HepG2 (cell line): ENCODE measurements around the gene COA1. TPM values are rescaled to one million over a fixed set of nuclear protein-coding genes. Genes with fewer than 3 reads are reported as not detected.

Experiments used
- ATF7 ChIP-seq, 2 experiments: fragments of 450-650 bp in 1 of 2; sonication (generic) in 1 of 2; formaldehyde crosslinking in 1 of 2; IDR thresholded peaks; 2 replicates each; pipeline versions ENCODE4 v1.4.0 to v1.6.1; 2016 to 2020; ENCODE audit warnings: antibody characterized with exemption in 1 of 2, mild to moderate bottlenecking in 1 of 2, missing genetic modification reagents in 1 of 2
- CEBPB ChIP-seq: IDR thresholded peaks from 2 replicates; pipeline ENCODE4 v1.6.1; 2011; ENCODE audit warnings: low read depth, low read length, improper control_type of control experiment, borderline replicate concordance
- CENPX ChIP-seq: sonication (generic); formaldehyde crosslinking; IDR thresholded peaks from 2 replicates; pipeline ENCODE4 v1.9.0; 2021; ENCODE audit warnings: mild to moderate bottlenecking, missing genetic modification reagents, moderate library complexity
- EED ChIP-seq: sonication (generic); formaldehyde crosslinking; IDR thresholded peaks from 2 replicates; pipeline ENCODE4 v1.5.0; 2020; ENCODE audit warnings: mild to moderate bottlenecking, missing genetic modification reagents
- ESRRA ChIP-seq: sonication (generic); formaldehyde crosslinking; IDR thresholded peaks from 2 replicates; pipeline ENCODE4 v1.5.1; 2020; ENCODE audit warnings: mild to moderate bottlenecking, low read depth, missing genetic modification reagents
- KLF9 ChIP-seq: IDR thresholded peaks from 2 replicates; pipeline ENCODE4 v1.6.1; 2016; ENCODE audit warnings: low read depth
- KMT2A ChIP-seq: sonication (generic); formaldehyde crosslinking; IDR thresholded peaks from 2 replicates; pipeline ENCODE4 v1.4.0; 2020; ENCODE audit warnings: missing genetic modification reagents
- MBNL3 ChIP-seq: fragments of 250-450 bp; sonication (Bioruptor Pico); conservative IDR thresholded peaks from 2 replicates; pipeline ENCODE4 v1.8.0; 2022; ENCODE audit warnings: mild to moderate bottlenecking, inconsistent platforms
- NBN ChIP-seq: fragments of 450-650 bp; conservative IDR thresholded peaks from 2 replicates; pipeline ENCODE4 v1.6.1; 2017
- PRPF4 ChIP-seq: fragments of 200-400 bp; formaldehyde crosslinking; IDR thresholded peaks from 2 replicates; pipeline ENCODE4 v1.6.1; 2016; ENCODE audit warnings: low read length, low read depth; ENCODE audit not compliant: poor library complexity, severe bottlenecking
- RFXAP ChIP-seq: sonication (generic); formaldehyde crosslinking; IDR thresholded peaks from 2 replicates; pipeline ENCODE4 v1.4.0; 2020; ENCODE audit warnings: missing genetic modification reagents, borderline replicate concordance
- SRSF4 ChIP-seq: fragments of 200-400 bp; formaldehyde crosslinking; IDR thresholded peaks from one replicate; pipeline ENCODE4 v1.6.1; 2018; ENCODE audit warnings: mild to moderate bottlenecking, low read depth, low read length, moderate library complexity; ENCODE audit not compliant: poor library complexity, severe bottlenecking
- TAF1 ChIP-seq: sonication (generic); formaldehyde crosslinking; IDR thresholded peaks from 2 replicates; pipeline ENCODE4 v1.4.0; 2020; ENCODE audit warnings: missing genetic modification reagents
- THAP11 ChIP-seq: IDR thresholded peaks from 2 replicates; pipeline ENCODE4 v1.6.1; 2016; ENCODE audit warnings: missing biosample characterization, missing genetic modification reagents
- ZNF205 ChIP-seq: IDR thresholded peaks from 2 replicates; pipeline ENCODE4 v1.6.1; 2018; ENCODE audit warnings: missing biosample characterization, missing genetic modification reagents
- ZNF878 ChIP-seq: sonication (generic); formaldehyde crosslinking; IDR thresholded peaks from 2 replicates; pipeline ENCODE4 v1.8.1; 2023; ENCODE audit warnings: mild to moderate bottlenecking, missing genetic modification reagents, moderate library complexity
- polyA plus RNA-seq, 8 experiments: library from polyadenylated mRNA; depleted of rRNA in 3 of 8; stranded (reverse) in 7 of 8; unstranded in 1 of 8; fragments of >200 nt; fragmentation: Illumina TruSeq in 4 of 8; extraction: Trizol in 4 of 8; gene quantifications; 2 replicates each; pipeline versions ENCODE4 v1.2.1 to v1.2.3, GENCODE V29; 2011 to 2016; ENCODE audit warnings: low read depth in 4 of 8, missing spikeins in 1 of 8, mixed read lengths in 1 of 8; ENCODE audit not compliant: insufficient read depth in 1 of 8
- total RNA-seq, 5 experiments: library from RNA; depleted of rRNA; stranded (reverse); fragments of >200 nt; fragmentation: Illumina TruSeq; extraction: Trizol; gene quantifications; 2 replicates each; pipeline ENCODE4 v1.2.3, GENCODE V29; 2016; ENCODE audit warnings: low read depth in 1 of 5
- TF ChIP-seq, protein P1 (sequence below): sonication (generic); formaldehyde crosslinking; IDR thresholded peaks from 2 replicates; pipeline ENCODE4 v1.4.0; 2020; ENCODE audit warnings: missing genetic modification reagents, borderline replicate concordance
- TF ChIP-seq, protein P2 (sequence below): sonication (generic); formaldehyde crosslinking; IDR thresholded peaks from 2 replicates; pipeline ENCODE4 v1.8.0; 2022; ENCODE audit warnings: mild to moderate bottlenecking, missing genetic modification reagents; ENCODE audit not compliant: insufficient replicate concordance
- TF ChIP-seq, protein P3 (sequence below): sonication (generic); formaldehyde crosslinking; IDR thresholded peaks from 2 replicates; pipeline ENCODE4 v1.8.1; 2023; ENCODE audit warnings: missing genetic modification reagents, mild to moderate bottlenecking, borderline replicate concordance
- TF ChIP-seq, protein P4 (sequence below): sonication (generic); formaldehyde crosslinking; IDR thresholded peaks from 2 replicates; pipeline ENCODE4 v1.4.0; 2020; ENCODE audit warnings: missing genetic modification reagents, borderline replicate concordance

The COA1 gene
- total and polyA plus RNA-seq, 2 of the 13 experiments (the other 11 are each of a cell fraction or from before 2014, with no cell fraction given), result 33.2 to 65.7 TPM

DNA sequence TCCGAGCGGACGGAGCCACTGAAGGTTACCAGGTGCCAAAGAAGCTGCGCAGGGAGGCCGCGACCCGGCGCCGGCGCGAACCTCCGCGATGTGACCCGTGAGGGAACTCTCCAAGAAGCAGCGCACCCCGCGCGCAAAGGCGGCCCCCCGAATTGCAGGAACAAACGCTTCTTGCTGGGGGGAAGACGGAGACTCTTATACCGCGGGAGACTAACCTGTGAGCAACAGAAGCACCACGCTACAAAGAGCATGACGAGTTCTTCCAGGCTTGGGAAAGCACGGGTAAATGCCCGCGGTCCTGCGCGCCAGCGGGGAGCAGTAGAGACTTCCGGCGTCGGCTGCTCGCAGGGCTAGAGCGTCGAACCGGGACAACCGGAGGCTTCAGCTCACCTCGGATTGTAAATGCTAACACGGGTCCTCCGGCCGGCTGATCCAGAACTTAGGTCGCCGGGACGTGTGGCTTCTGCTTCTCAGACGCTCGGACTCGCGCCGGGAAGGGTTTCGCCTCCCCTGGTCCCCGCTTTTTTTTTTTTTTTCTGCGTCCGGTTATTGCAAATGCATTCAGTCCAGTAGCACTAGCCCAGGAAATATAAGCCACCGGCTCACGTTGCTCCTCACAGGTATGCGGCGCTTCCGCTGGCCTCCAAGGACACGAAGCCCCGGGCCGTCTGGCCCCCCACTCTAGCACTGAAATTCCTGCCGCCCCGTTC is at the start of gene COA1 (continued):
- TF ChIP-seq, protein P1, sequence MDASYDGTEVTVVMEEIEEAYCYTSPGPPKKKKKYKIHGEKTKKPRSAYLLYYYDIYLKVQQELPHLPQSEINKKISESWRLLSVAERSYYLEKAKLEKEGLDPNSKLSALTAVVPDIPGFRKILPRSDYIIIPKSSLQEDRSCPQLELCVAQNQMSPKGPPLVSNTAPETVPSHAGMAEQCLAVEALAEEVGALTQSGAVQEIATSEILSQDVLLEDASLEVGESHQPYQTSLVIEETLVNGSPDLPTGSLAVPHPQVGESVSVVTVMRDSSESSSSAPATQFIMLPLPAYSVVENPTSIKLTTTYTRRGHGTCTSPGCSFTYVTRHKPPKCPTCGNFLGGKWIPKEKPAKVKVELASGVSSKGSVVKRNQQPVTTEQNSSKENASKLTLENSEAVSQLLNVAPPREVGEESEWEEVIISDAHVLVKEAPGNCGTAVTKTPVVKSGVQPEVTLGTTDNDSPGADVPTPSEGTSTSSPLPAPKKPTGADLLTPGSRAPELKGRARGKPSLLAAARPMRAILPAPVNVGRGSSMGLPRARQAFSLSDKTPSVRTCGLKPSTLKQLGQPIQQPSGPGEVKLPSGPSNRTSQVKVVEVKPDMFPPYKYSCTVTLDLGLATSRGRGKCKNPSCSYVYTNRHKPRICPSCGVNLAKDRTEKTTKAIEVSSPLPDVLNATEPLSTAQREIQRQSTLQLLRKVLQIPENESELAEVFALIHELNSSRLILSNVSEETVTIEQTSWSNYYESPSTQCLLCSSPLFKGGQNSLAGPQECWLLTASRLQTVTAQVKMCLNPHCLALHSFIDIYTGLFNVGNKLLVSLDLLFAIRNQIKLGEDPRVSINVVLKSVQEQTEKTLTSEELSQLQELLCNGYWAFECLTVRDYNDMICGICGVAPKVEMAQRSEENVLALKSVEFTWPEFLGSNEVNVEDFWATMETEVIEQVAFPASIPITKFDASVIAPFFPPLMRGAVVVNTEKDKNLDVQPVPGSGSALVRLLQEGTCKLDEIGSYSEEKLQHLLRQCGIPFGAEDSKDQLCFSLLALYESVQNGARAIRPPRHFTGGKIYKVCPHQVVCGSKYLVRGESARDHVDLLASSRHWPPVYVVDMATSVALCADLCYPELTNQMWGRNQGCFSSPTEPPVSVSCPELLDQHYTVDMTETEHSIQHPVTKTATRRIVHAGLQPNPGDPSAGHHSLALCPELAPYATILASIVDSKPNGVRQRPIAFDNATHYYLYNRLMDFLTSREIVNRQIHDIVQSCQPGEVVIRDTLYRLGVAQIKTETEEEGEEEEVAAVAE (CRISPR knock-in tag), result no peak
- TF ChIP-seq CEBPB (no peak), ATF7 (IDR thresholded peaks at IDR 0.05) (no peak), ATF7 (CRISPR knock-in tag; IDR thresholded peaks at IDR 0.05) (peak; percentile 57; the same call in 1 of the 2 replicates), THAP11 (CRISPR knock-in tag) (peak; percentile 88), MBNL3 (CRISPR knock-in tag) (no peak), CENPX (CRISPR knock-in tag) (no peak), ZNF205 (CRISPR knock-in tag) (0 out of 2 replicates have a peak, but pooled peaks have one; percentile 25), NBN (no peak), RFXAP (0 out of 2 replicates have a peak, but pooled peaks have one; percentile 74), PRPF4 (no peak), TAF1 (peak; percentile 96), ZNF878 (CRISPR knock-in tag) (no peak), KMT2A (CRISPR knock-in tag) (peak; percentile 99), EED (CRISPR knock-in tag) (peak; percentile 68; the same call in 1 of the 2 replicates), SRSF4 (no peak), KLF9 (CRISPR knock-in tag) (no peak), ESRRA (CRISPR knock-in tag) (peak; percentile 61; the same call in 1 of the 2 replicates)
- TF ChIP-seq, protein P2, sequence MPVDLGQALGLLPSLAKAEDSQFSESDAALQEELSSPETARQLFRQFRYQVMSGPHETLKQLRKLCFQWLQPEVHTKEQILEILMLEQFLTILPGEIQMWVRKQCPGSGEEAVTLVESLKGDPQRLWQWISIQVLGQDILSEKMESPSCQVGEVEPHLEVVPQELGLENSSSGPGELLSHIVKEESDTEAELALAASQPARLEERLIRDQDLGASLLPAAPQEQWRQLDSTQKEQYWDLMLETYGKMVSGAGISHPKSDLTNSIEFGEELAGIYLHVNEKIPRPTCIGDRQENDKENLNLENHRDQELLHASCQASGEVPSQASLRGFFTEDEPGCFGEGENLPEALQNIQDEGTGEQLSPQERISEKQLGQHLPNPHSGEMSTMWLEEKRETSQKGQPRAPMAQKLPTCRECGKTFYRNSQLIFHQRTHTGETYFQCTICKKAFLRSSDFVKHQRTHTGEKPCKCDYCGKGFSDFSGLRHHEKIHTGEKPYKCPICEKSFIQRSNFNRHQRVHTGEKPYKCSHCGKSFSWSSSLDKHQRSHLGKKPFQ (CRISPR knock-in tag), result peak; percentile 54
- TF ChIP-seq, protein P3, sequence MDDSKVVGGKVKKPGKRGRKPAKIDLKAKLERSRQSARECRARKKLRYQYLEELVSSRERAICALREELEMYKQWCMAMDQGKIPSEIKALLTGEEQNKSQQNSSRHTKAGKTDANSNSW, result peak; percentile 87; the same call in 1 of the 2 replicates
- TF ChIP-seq, protein P4, sequence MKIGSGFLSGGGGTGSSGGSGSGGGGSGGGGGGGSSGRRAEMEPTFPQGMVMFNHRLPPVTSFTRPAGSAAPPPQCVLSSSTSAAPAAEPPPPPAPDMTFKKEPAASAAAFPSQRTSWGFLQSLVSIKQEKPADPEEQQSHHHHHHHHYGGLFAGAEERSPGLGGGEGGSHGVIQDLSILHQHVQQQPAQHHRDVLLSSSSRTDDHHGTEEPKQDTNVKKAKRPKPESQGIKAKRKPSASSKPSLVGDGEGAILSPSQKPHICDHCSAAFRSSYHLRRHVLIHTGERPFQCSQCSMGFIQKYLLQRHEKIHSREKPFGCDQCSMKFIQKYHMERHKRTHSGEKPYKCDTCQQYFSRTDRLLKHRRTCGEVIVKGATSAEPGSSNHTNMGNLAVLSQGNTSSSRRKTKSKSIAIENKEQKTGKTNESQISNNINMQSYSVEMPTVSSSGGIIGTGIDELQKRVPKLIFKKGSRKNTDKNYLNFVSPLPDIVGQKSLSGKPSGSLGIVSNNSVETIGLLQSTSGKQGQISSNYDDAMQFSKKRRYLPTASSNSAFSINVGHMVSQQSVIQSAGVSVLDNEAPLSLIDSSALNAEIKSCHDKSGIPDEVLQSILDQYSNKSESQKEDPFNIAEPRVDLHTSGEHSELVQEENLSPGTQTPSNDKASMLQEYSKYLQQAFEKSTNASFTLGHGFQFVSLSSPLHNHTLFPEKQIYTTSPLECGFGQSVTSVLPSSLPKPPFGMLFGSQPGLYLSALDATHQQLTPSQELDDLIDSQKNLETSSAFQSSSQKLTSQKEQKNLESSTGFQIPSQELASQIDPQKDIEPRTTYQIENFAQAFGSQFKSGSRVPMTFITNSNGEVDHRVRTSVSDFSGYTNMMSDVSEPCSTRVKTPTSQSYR, result no peak; the same call in 1 of the 2 replicates
